Measurements from ENCODE around the gene LINGO3. TPM values are rescaled to one million over a fixed set of nuclear protein-coding genes. Genes with fewer than 3 reads are reported as not detected.

The LINGO3 gene
- total RNA-seq, 2 donors from 2014 or later, result not detected

DNA sequence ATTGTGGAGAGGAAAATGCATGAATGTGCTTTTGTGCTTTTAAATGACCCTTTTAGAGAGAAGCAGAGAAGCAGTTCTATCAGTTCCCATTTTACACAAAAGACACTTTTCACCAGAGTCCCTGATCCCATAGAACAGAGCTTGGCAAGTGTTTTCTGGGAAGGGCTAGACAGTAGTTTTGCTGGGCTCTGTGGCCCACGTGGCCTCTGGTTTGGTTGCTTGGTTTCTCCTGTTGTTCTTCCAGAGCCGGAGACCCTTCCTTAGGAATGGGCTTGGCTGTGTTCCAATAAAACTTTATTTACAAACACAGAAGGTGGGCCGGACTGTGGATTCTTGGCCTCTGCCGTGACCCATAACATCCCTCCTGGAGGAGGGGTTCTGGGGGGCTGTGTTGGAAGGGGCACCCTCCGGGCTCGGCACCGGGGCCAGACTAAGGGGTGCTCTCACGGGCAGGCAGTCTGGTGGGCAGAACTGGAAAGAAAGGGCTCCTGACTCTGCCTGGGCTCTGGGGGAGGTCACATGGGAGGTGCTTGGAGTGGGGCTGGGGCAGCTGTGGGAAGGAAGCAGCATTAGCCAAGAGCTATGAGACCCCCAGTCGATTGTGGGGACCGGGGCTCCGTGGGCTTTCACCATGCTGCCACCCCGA is 23.8 kb upstream of the LINGO3 start:
- intact Hi-C loops (cut with DNase I), result no loop called here
- Histone ChIP-seq H3K9me3 (no peaks in the 10 kb centered on the region), H3K4me1 (peaks cover 62% of the 10 kb centered on the region), H3K27ac (peak overlapping the region; percentile 16 to 80 (median 68)), H3K4me3 (no peak overlapping the region), H3K27me3 (no peaks in the 10 kb centered on the region), H3K36me3 (replicated peaks in 1 of 2; ENCODE audit: insufficient read depth in 1 of 2, low read depth in 2 of 2) (no peaks in the 10 kb centered on the region)
- no peak for ATAC-seq
- TF ChIP-seq POLR2A (IDR thresholded peaks at IDR 0.05), result no peak
- TF ChIP-seq, protein P1, sequence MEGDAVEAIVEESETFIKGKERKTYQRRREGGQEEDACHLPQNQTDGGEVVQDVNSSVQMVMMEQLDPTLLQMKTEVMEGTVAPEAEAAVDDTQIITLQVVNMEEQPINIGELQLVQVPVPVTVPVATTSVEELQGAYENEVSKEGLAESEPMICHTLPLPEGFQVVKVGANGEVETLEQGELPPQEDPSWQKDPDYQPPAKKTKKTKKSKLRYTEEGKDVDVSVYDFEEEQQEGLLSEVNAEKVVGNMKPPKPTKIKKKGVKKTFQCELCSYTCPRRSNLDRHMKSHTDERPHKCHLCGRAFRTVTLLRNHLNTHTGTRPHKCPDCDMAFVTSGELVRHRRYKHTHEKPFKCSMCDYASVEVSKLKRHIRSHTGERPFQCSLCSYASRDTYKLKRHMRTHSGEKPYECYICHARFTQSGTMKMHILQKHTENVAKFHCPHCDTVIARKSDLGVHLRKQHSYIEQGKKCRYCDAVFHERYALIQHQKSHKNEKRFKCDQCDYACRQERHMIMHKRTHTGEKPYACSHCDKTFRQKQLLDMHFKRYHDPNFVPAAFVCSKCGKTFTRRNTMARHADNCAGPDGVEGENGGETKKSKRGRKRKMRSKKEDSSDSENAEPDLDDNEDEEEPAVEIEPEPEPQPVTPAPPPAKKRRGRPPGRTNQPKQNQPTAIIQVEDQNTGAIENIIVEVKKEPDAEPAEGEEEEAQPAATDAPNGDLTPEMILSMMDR (IDR thresholded peaks at IDR 0.05), result no peak
- WGBS, 2 donors, result 62 to 66% methylated on average over 4 to 12 of the region's 12 CpGs
- no peak for DNase-seq

- H3K4me3 ChIP-seq, result no peak overlapping the region
- TF ChIP-seq POLR2A (IDR thresholded peaks at IDR 0.05), result peak; percentile 26 to 56 (median 29)
- TF ChIP-seq, protein P1 (IDR thresholded peaks at IDR 0.05), result no peak
- DNase-seq (peak; percentile 53 to 79 (median 78)), ATAC-seq (peak; percentile 28)
- no peaks in the 10 kb centered on the region for H3K36me3 ChIP-seq (replicated peaks in 1 of 2; ENCODE audit: insufficient read depth in 1 of 2, low read depth in 2 of 2)
- H3K27me3 ChIP-seq, result no peaks in the 10 kb centered on the region
- H3K4me1 ChIP-seq, result peaks cover 67% of the 10 kb centered on the region
- WGBS, 2 donors, result 27% methylated on average over 15 to 20 of the region's 20 CpGs
- intact Hi-C loops (cut with DNase I), result no loop called here
- no peaks in the 10 kb centered on the region for H3K9me3 ChIP-seq
- peak overlapping the region; percentile 58 to 80 (median 68) for H3K27ac ChIP-seq
These were observed 22.8 kb upstream of the LINGO3 start for GRCh38 chr19:2330632-2331284.

GRCh38 chr19:2330255-2330631 is 22.3 kb upstream of the LINGO3 start:
- TF ChIP-seq, protein P1 (IDR thresholded peaks at IDR 0.05), result no peak
- TF ChIP-seq POLR2A (IDR thresholded peaks at IDR 0.05), result no peak
- H3K4me1 ChIP-seq, result peaks cover 67% of the 10 kb centered on the region
- no peaks in the 10 kb centered on the region for H3K27me3 ChIP-seq
- H3K9me3 ChIP-seq, result no peaks in the 10 kb centered on the region
- 37 to 60% methylated on average over 8 to 10 of the region's 10 CpGs for WGBS, 2 donors
- H3K27ac ChIP-seq, result peak overlapping the region; percentile 58 to 80 (median 68)
- ATAC-seq (no peak), DNase-seq (no peak)
- no peak overlapping the region for H3K4me3 ChIP-seq
- intact Hi-C loops (cut with DNase I), result no loop called here
- no peaks in the 10 kb centered on the region for H3K36me3 ChIP-seq (replicated peaks in 1 of 2; ENCODE audit: insufficient read depth in 1 of 2, low read depth in 2 of 2)

DNA sequence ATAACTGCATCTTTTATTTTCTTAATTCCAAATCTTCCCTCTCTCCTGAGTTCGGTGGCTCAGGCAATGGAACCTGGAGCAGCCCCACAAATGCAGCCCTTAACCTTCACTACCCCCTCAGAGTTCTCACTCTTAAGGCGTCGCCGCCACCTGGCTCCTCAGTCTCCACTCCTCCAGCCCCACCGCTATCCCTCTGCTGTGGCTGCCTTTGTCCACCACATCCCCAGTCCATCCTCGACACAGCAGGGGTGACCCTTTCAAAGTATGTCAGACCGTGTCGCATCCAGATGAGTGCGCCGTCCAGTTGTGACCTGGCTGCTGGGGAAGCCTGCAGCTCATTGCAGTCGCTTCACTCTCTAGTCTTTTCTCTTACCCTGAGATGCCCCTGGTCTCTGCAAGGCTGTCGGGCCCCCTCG is 21.6 kb upstream of the LINGO3 start:
- Histone ChIP-seq H3K27ac (peak overlapping the region in 3 of 4 donors; percentile 70 to 80 (median 75)), H3K9me3 (no peaks in the 10 kb centered on the region), H3K27me3 (no peaks in the 10 kb centered on the region), H3K4me3 (no peak overlapping the region), H3K4me1 (peaks cover 67% of the 10 kb centered on the region), H3K36me3 (replicated peaks in 1 of 2; ENCODE audit: insufficient read depth in 1 of 2, low read depth in 2 of 2) (no peaks in the 10 kb centered on the region)
- WGBS, 2 donors, result 54 to 66% methylated on average over 13 of the region's 13 CpGs
- ATAC-seq (no peak), DNase-seq (no peak)
- intact Hi-C loops (cut with DNase I), result no loop called here
- TF ChIP-seq, protein P1 (IDR thresholded peaks at IDR 0.05), result no peak
- TF ChIP-seq POLR2A (IDR thresholded peaks at IDR 0.05), result no peak
